OCI-LY3 (cell line): ENCODE data around the gene STX16.

ENCODE experiments used
- H2AFZ ChIP-seq: fragments of 200-600, 300-600 bp; shearing (Covaris generic); 2 replicates; pipeline ENCODE4 v1.6.0; 2014; ENCODE audit warnings: antibody characterized with exemption, low read depth, low read length
- H3K27ac ChIP-seq: fragments of 200-600, 300-600 bp; sonication (generic); 2 replicates; pipeline ENCODE4 v1.5.1; 2014; ENCODE audit warnings: mild to moderate bottlenecking, low read length, moderate library complexity, mixed read lengths
- H3K27me3 ChIP-seq: fragments of 200-600, 300-600 bp; sonication (generic); 2 replicates; pipeline ENCODE4 v1.6.1; 2014; ENCODE audit warnings: low read depth, low read length, mixed read lengths
- H3K36me3 ChIP-seq: fragments of 200-600, 300-600 bp; sonication (generic); replicated peaks from 2 replicates; pipeline ENCODE3; 2014; ENCODE audit warnings: low read depth, low read length, mixed read lengths
- H3K4me1 ChIP-seq: fragments of 300-600, 200-600 bp; sonication (generic); 2 replicates; pipeline ENCODE4 v1.6.1; 2014; ENCODE audit warnings: low read length, mixed read lengths
- H3K4me2 ChIP-seq: fragments of 200-600, 300-600 bp; sonication (generic); 2 replicates; pipeline ENCODE4 v1.6.1; 2014; ENCODE audit warnings: low read length, mixed read lengths
- H3K4me3 ChIP-seq: fragments of 300-600, 200-600 bp; sonication (generic); 2 replicates; pipeline ENCODE4 v1.5.1; 2014; ENCODE audit warnings: antibody characterized with exemption, mild to moderate bottlenecking, low read length, moderate library complexity
- H3K79me2 ChIP-seq: fragments of 300-600, 200-600 bp; shearing (Covaris generic); 2 replicates; pipeline ENCODE4 v1.6.1; 2014; ENCODE audit warnings: mild to moderate bottlenecking, low read length, mixed read lengths
- H3K9ac ChIP-seq: fragments of 300-600, 200-600 bp; shearing (Covaris generic); 2 replicates; pipeline ENCODE4 v1.6.0; 2014; ENCODE audit warnings: mild to moderate bottlenecking, low read length, moderate library complexity
- H3K9me3 ChIP-seq: fragments of 200-600, 300-600 bp; shearing (Covaris generic); 2 replicates; pipeline ENCODE4 v1.6.1; 2014; ENCODE audit warnings: low read length, mixed read lengths; ENCODE audit not compliant: insufficient read depth
- H4K20me1 ChIP-seq: fragments of 200-600, 300-600 bp; sonication (generic); 2 replicates; pipeline ENCODE4 v1.6.1; 2016; ENCODE audit warnings: low read length, mixed read lengths; ENCODE audit not compliant: insufficient read depth
- EZH2phosphoT487 ChIP-seq: fragments of 200-600 bp; shearing (Covaris generic); IDR thresholded peaks from 2 replicates; pipeline ENCODE4 v1.6.1; 2018; ENCODE audit warnings: antibody characterized with exemption, mixed run types, low read depth
- TF ChIP-seq, protein P1 (sequence below): fragments of 200-600, 300-600 bp; sonication (generic); IDR thresholded peaks from 2 replicates; pipeline ENCODE4 v1.5.1; 2014; ENCODE audit warnings: antibody characterized with exemption, low read length, low read depth

STX16 gene

DNA sequence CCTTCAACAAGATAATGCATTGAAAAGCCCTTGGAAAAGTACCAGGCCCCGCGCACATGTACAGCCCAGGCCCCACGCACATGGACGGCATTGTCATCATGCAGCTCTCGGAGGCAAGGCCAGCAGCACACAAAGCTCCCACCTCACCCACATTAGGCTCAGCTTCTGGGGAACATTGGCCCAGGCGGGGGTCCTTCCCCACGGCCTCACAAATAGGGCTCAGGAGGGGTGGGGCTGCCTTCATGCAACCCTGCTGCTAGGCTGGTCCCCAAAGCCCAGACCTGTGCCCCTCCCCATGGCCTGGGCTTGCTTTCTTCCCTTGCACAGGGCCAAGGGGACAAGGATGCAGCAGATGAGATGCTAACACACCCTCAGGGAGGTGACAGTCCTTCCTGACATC lies 68.2 kb downstream of the STX16 start:
- H3K4me3 ChIP-seq, result no peak overlapping the region

DNA sequence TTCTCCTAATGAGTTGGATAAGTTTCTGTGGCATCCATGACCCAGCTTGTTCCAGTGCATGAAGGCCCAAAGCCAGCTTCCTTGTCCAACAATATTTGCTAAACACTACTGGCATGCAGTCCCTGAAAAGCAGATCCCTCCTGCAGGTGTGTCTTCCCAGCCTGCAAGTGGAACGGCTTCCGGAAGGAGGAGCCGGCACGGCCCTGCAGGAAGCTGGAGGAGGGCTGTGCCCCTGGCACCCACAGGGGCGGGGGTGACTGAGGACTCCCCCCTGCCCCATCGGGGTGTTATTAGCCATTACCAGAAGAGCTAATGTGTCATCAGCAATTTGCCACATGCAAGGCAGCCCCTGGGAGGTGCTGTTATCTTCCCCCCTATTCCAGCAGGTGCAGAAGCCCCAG lies 68.9 kb downstream of the STX16 start:
- no peaks in the 10 kb centered on the region for H3K36me3 ChIP-seq
- TF ChIP-seq, protein P1, sequence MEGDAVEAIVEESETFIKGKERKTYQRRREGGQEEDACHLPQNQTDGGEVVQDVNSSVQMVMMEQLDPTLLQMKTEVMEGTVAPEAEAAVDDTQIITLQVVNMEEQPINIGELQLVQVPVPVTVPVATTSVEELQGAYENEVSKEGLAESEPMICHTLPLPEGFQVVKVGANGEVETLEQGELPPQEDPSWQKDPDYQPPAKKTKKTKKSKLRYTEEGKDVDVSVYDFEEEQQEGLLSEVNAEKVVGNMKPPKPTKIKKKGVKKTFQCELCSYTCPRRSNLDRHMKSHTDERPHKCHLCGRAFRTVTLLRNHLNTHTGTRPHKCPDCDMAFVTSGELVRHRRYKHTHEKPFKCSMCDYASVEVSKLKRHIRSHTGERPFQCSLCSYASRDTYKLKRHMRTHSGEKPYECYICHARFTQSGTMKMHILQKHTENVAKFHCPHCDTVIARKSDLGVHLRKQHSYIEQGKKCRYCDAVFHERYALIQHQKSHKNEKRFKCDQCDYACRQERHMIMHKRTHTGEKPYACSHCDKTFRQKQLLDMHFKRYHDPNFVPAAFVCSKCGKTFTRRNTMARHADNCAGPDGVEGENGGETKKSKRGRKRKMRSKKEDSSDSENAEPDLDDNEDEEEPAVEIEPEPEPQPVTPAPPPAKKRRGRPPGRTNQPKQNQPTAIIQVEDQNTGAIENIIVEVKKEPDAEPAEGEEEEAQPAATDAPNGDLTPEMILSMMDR, result no peak
- no peak for TF ChIP-seq EZH2phosphoT487

More for the DNA sequence above, 68.2 kb downstream of the STX16 start:
- Histone ChIP-seq H3K79me2 (no peaks in the 10 kb centered on the region), H3K9me3 (no peaks in the 10 kb centered on the region), H3K36me3 (no peaks in the 10 kb centered on the region), H3K9ac (no peak overlapping the region), H4K20me1 (no peaks in the 10 kb centered on the region), H3K4me1 (no peaks in the 10 kb centered on the region), H2AFZ (no peak overlapping the region), H3K4me2 (no peak overlapping the region), H3K27ac (no peak overlapping the region), H3K27me3 (peaks cover 26% of the 10 kb centered on the region)
- no peak for TF ChIP-seq EZH2phosphoT487
- TF ChIP-seq, protein P1, result no peak

DNA sequence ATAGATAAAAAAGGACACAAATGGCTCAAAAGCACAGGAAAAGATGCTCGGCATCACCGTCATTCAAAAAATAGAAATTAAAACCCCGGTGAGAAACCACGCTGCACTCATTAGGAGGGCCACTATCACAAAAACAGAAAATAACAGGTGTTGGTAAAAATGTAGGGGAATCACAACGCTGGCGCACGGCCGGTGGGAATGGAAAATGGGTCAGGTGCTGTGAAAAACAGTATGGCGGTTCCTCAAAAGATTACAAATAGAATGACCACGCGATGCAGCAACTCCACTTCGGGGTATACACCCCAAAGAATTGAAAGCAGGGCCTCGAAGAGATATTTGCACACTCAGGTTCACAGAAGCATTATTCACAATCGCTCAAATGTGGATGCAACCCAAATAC lies 69.8 kb downstream of the STX16 start:
- no peak for TF ChIP-seq EZH2phosphoT487
- TF ChIP-seq, protein P1, result no peak
- H3K4me3 ChIP-seq, result no peak overlapping the region
- H2AFZ ChIP-seq, result no peak overlapping the region
- no peaks in the 10 kb centered on the region for H3K36me3 ChIP-seq
- no peaks in the 10 kb centered on the region for H3K79me2 ChIP-seq
- no peak overlapping the region for H3K4me2 ChIP-seq
- no peaks in the 10 kb centered on the region for H3K9me3 ChIP-seq
- no peaks in the 10 kb centered on the region for H4K20me1 ChIP-seq
- no peak overlapping the region for H3K9ac ChIP-seq
- no peak overlapping the region for H3K27ac ChIP-seq
- peaks cover 31% of the 10 kb centered on the region for H3K27me3 ChIP-seq
- H3K4me1 ChIP-seq, result no peaks in the 10 kb centered on the region

More for the DNA sequence above, 68.9 kb downstream of the STX16 start:
- Histone ChIP-seq H3K79me2 (no peaks in the 10 kb centered on the region), H3K9me3 (no peaks in the 10 kb centered on the region), H3K4me3 (no peak overlapping the region), H2AFZ (no peak overlapping the region), H3K4me1 (no peaks in the 10 kb centered on the region), H4K20me1 (no peaks in the 10 kb centered on the region), H3K27ac (no peak overlapping the region), H3K4me2 (no peak overlapping the region), H3K9ac (no peak overlapping the region), H3K27me3 (peaks cover 31% of the 10 kb centered on the region)

DNA sequence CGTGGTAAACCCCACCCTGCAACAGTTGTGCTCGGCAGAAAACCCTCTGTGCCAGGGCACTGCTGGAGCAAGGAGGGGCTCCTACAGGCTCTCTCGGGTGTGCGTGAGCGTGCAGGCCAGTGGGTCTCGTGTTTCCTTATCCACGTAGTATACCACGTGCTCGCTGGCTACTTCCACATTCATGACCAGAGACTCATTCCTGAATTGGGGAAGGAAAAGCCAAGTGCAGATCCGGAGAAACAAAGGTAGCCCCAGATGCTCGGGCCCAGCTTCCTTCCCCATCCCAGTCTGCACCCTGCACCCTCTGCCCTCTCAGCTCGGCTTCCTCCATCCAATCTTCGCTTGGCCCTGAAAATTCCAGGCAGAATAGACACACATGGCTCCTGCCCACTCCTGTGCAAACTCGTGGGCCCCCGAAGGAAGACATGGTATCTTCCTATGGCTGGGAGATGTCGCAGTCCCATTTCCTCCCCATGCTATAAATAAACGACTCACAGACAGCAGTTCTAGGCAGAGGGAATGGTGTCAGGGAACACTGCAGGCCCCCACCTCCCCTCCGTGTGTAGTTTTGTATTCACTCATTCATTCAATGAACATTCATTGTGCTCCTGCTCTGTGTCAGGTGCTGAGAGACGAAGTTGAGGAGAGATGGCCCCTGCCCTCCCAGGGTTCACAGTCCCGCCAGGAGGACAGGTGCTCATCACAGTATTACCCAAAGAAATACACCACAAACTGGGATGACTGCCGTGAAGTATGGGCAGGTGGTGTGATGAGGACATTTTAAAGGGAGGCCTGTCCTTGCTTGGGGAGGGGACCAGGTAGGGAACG lies 71.1 kb downstream of the STX16 start:
- Histone ChIP-seq H3K27ac (no peak overlapping the region), H3K79me2 (no peaks in the 10 kb centered on the region), H3K4me1 (no peaks in the 10 kb centered on the region), H4K20me1 (no peaks in the 10 kb centered on the region), H3K9ac (no peak overlapping the region), H3K9me3 (no peaks in the 10 kb centered on the region; the same call in 1 of the 2 replicates), H3K4me3 (no peak overlapping the region), H3K27me3 (peaks cover 31% of the 10 kb centered on the region), H3K36me3 (no peaks in the 10 kb centered on the region), H2AFZ (no peak overlapping the region), H3K4me2 (no peak overlapping the region)
- TF ChIP-seq, protein P1, result no peak
- TF ChIP-seq EZH2phosphoT487, result no peak
